Keratinocyte (primary cell): Measurements from ENCODE around the gene ALPP. TPM values are rescaled to one million over a fixed set of nuclear protein-coding genes. Genes with fewer than 3 reads are reported as not detected.

Source experiments
- DNase-seq: peaks from one replicate; pipeline ENCODE4 v3.0.0-alpha.2; 2011; ENCODE audit warnings: low read depth, missing footprints, low spot score
- FAIRE-seq: peaks from 2 replicates; lab custom pipeline; 2011; peaks lifted over from hg19 to GRCh38; lab: Jason Lieb, UNC
- H2AFZ ChIP-seq: 2 replicates; pipeline ENCODE4 v1.6.0; 2012; ENCODE audit warnings: low read length, control low read depth, inconsistent platforms; ENCODE audit not compliant: control insufficient read depth
- H3K27ac ChIP-seq: 2 replicates; pipeline ENCODE4 v1.5.1; 2011; ENCODE audit warnings: low read length; ENCODE audit not compliant: control insufficient read depth, insufficient read depth
- H3K27me3 ChIP-seq: 3 replicates; pipeline ENCODE4 v1.6.0; 2011; ENCODE audit warnings: low read length; ENCODE audit not compliant: control insufficient read depth, insufficient read depth; ENCODE audit errors: extremely low read depth
- H3K36me3 ChIP-seq, 2 experiments: 2 replicates in 1 of 2; 3 replicates in 1 of 2; pipeline ENCODE4 v1.5.1; 2011; ENCODE audit warnings: low read length in 2 of 2, mild to moderate bottlenecking in 1 of 2; ENCODE audit not compliant: control insufficient read depth in 2 of 2, insufficient read depth in 2 of 2; ENCODE audit errors: extremely low read depth in 1 of 2
- H3K4me1 ChIP-seq: 3 replicates; pipeline ENCODE4 v1.5.1; 2011; ENCODE audit warnings: low read length; ENCODE audit not compliant: control insufficient read depth, insufficient read depth; ENCODE audit errors: extremely low read depth
- H3K4me2 ChIP-seq: 3 replicates; pipeline ENCODE4 v1.6.0; 2011; ENCODE audit warnings: low read depth, low read length; ENCODE audit not compliant: control insufficient read depth, insufficient read depth; ENCODE audit errors: extremely low read depth
- H3K4me3 ChIP-seq, 3 experiments: fragments of 200-600 bp in 1 of 3; sonication (generic) in 1 of 3; 2 replicates in 2 of 3; 3 replicates in 1 of 3; pipeline ENCODE4 v1.5.1; 2011 to 2016; ENCODE audit warnings: low read length in 3 of 3, mild to moderate bottlenecking in 3 of 3, control low read depth in 2 of 3, inconsistent platforms in 1 of 3, low read depth in 1 of 3, mixed read lengths in 1 of 3, mixed run types in 1 of 3, moderate library complexity in 1 of 3; ENCODE audit not compliant: control insufficient read depth in 2 of 3, insufficient read depth in 2 of 3; ENCODE audit errors: extremely low read depth in 1 of 3
- H3K79me2 ChIP-seq: 2 replicates; pipeline ENCODE4 v1.6.0; 2012; ENCODE audit warnings: low read length; ENCODE audit not compliant: control insufficient read depth, insufficient read depth
- H3K9ac ChIP-seq: 3 replicates; pipeline ENCODE4 v1.6.0; 2011; ENCODE audit warnings: low read length; ENCODE audit not compliant: control insufficient read depth, insufficient read depth; ENCODE audit errors: extremely low read depth
- H3K9me1 ChIP-seq: 3 replicates; pipeline ENCODE4 v1.6.0; 2011; ENCODE audit warnings: low read length; ENCODE audit not compliant: control insufficient read depth, insufficient read depth; ENCODE audit errors: extremely low read depth
- H3K9me3 ChIP-seq: 2 replicates; pipeline ENCODE4 v1.5.1; 2012; ENCODE audit warnings: low read depth, low read length; ENCODE audit not compliant: control insufficient read depth
- H4K20me1 ChIP-seq: 3 replicates; pipeline ENCODE4 v1.6.0; 2011; ENCODE audit warnings: low read length; ENCODE audit not compliant: control insufficient read depth, insufficient read depth; ENCODE audit errors: extremely low read depth
- CTCF ChIP-seq, 3 experiments: IDR thresholded peaks in 1 of 3; conservative IDR thresholded peaks in 1 of 3; optimal IDR thresholded peaks in 1 of 3; 2 replicates in 2 of 3; 3 replicates in 1 of 3; pipeline versions ENCODE3 to v1.5.1; 2011; ENCODE audit warnings: low read length in 3 of 3, mild to moderate bottlenecking in 3 of 3, moderate library complexity in 2 of 3, control low read depth in 1 of 3, inconsistent platforms in 1 of 3; ENCODE audit not compliant: insufficient read depth in 2 of 3; ENCODE audit errors: extremely low read depth in 1 of 3
- EZH2 ChIP-seq: IDR thresholded peaks from one replicate; pipeline ENCODE4 v1.6.1; 2012; ENCODE audit warnings: inconsistent platforms, mild to moderate bottlenecking, low read length, moderate library complexity
- dilution Hi-C: fragments of 300-500 bp; cut with MboI; formaldehyde crosslinking; loops from one replicate; pipeline ENCODE4 v1.7.0; 2020; ENCODE audit warnings: low sequenced_read_pairs; ENCODE audit not compliant: extremely low pct_ligation_motif_present
- polyA plus RNA-seq, 5 experiments: library from polyadenylated mRNA; depleted of rRNA in 3 of 5; stranded (reverse) in 3 of 5; stranded (forward) in 1 of 5; unstranded in 1 of 5; fragments of >200 nt; gene quantifications; 1 replicate in 1 of 5; 2 replicates in 3 of 5; 3 replicates in 1 of 5; pipeline versions ENCODE4 v1.2.1 to v1.2.3, GENCODE V29; 2011 to 2012; ENCODE audit warnings: missing spikeins in 2 of 5, low read depth in 1 of 5, low replicate concordance in 1 of 5

ALPP gene
- polyA plus RNA-seq, 1 donor (not counting 4 experiments of a cell fraction or from before 2014, with no cell fraction given), result not detected

- TF ChIP-seq EZH2, result no peak
- TF ChIP-seq CTCF (optimal IDR thresholded peaks at IDR 0.05 in 1 of 3, IDR thresholded peaks at IDR 0.05 in 1 of 3, conservative IDR thresholded peaks at IDR 0.05 in 1 of 3; ENCODE audit: extremely low read depth in 1 of 3, insufficient read depth in 2 of 3, low read length in 3 of 3), result no peak
- DNase-seq (no peak), FAIRE-seq (no peak)
- peaks cover 5% of the 10 kb centered on the region for H3K4me1 ChIP-seq
- H3K36me3 ChIP-seq, result no peaks in the 10 kb centered on the region
- dilution Hi-C loops, result no loop called here
- H4K20me1 ChIP-seq, result no peaks in the 10 kb centered on the region
- H3K27me3 ChIP-seq, result peaks cover 40% of the 10 kb centered on the region
- no peak overlapping the region for H3K4me3 ChIP-seq
- no peak overlapping the region for H3K4me2 ChIP-seq
- H3K79me2 ChIP-seq, result no peaks in the 10 kb centered on the region
- H2AFZ ChIP-seq, result no peak overlapping the region
- H3K9me1 ChIP-seq, result no peaks in the 10 kb centered on the region
- H3K9ac ChIP-seq, result no peak overlapping the region
- no peak overlapping the region for H3K27ac ChIP-seq
- no peaks in the 10 kb centered on the region for H3K9me3 ChIP-seq
These were observed 31.2 kb upstream of the ALPP start for GRCh38 chr2:232347369-232347768.

GRCh38 chr2:232348936-232349335 is 29.6 kb upstream of the ALPP start:
- FAIRE-seq (no peak), DNase-seq (no peak)
- no peak for TF ChIP-seq EZH2
- TF ChIP-seq CTCF (optimal IDR thresholded peaks at IDR 0.05 in 1 of 3, IDR thresholded peaks at IDR 0.05 in 1 of 3, conservative IDR thresholded peaks at IDR 0.05 in 1 of 3; ENCODE audit: extremely low read depth in 1 of 3, insufficient read depth in 2 of 3, low read length in 3 of 3), result no peak
- Histone ChIP-seq H3K4me3 (no peak overlapping the region), H3K79me2 (no peaks in the 10 kb centered on the region), H2AFZ (no peak overlapping the region), H3K9me1 (no peaks in the 10 kb centered on the region), H3K4me2 (no peak overlapping the region), H3K36me3 (no peaks in the 10 kb centered on the region), H4K20me1 (no peaks in the 10 kb centered on the region), H3K27me3 (peaks cover 48% of the 10 kb centered on the region), H3K4me1 (peaks cover 5% of the 10 kb centered on the region), H3K27ac (no peak overlapping the region), H3K9ac (no peak overlapping the region), H3K9me3 (no peaks in the 10 kb centered on the region)
- dilution Hi-C loops, result no loop called here
